Caco-2 (cell line): ENCODE data around the gene ALDH2. TPM values are rescaled to one million over a fixed set of nuclear protein-coding genes. Genes with fewer than 3 reads are reported as not detected.

Source experiments
- BruUV-seq: library from RNA; stranded (reverse); fragments of 400-500 nt; replicated peaks from 2 replicates; lab custom pipeline; 2021; lab: Mats Ljungman, UMichigan
- CTCF ChIA-PET: fragments of 300-600 bp; sonication (Branson Sonifier 250); formaldehyde crosslinking; loops from one replicate; lab custom pipeline; 2022; ENCODE audit warnings: antibody characterized with exemption; lab: Charles Lee
- POLR2A ChIA-PET: fragments of 300-600 bp; sonication (Branson Sonifier 250); formaldehyde crosslinking; loops from one replicate; lab custom pipeline; 2022; ENCODE audit warnings: antibody characterized with exemption; lab: Charles Lee
- DNase-seq, 2 experiments: peaks; one replicate each; pipeline versions ENCODE4 v3.0.0 to v3.0.0-alpha.2; 2020 to 2022
- H3K27me3 ChIP-seq: replicated peaks from 2 replicates; pipeline ENCODE4 v1.6.0; 2011; ENCODE audit warnings: low read length; ENCODE audit not compliant: control insufficient read depth, insufficient read depth
- H3K36me3 ChIP-seq: 2 replicates; pipeline ENCODE4 v1.5.1; 2011; ENCODE audit warnings: low read length; ENCODE audit not compliant: control insufficient read depth, insufficient read depth
- H3K4me1 ChIP-seq: fragments of 250-450 bp; sonication (Bioruptor Pico); 2 replicates; pipeline ENCODE4 v1.5.1; 2020; ENCODE audit warnings: mild to moderate bottlenecking
- H3K4me3 ChIP-seq: 2 replicates; pipeline ENCODE4 v1.5.1; 2011; ENCODE audit warnings: low read depth, mild to moderate bottlenecking, control low read depth, low read length
- H3K9me3 ChIP-seq: fragments of 250-450 bp; sonication (Bioruptor Pico); 2 replicates; pipeline ENCODE4 v1.5.1; 2020; ENCODE audit warnings: mild to moderate bottlenecking, moderate library complexity
- H3K27ac Mint-ChIP-seq: one replicate; pipeline ENCODE4 v1.8.0; 2022; ENCODE audit warnings: mixed read lengths; ENCODE audit not compliant: unreplicated experiment
- H3K27me3 Mint-ChIP-seq: one replicate; pipeline ENCODE4 v1.8.0; 2022; ENCODE audit warnings: mixed read lengths; ENCODE audit not compliant: insufficient read depth, unreplicated experiment
- H3K36me3 Mint-ChIP-seq: one replicate; pipeline ENCODE4 v1.8.0; 2022; ENCODE audit warnings: mild to moderate bottlenecking, mixed read lengths; ENCODE audit not compliant: insufficient read depth, unreplicated experiment
- H3K4me1 Mint-ChIP-seq: one replicate; pipeline ENCODE4 v1.8.0; 2022; ENCODE audit warnings: low read depth, mixed read lengths; ENCODE audit not compliant: unreplicated experiment
- H3K4me3 Mint-ChIP-seq: one replicate; pipeline ENCODE4 v1.8.0; 2022; ENCODE audit warnings: mild to moderate bottlenecking, moderate library complexity, mixed read lengths; ENCODE audit not compliant: unreplicated experiment
- H3K9me3 Mint-ChIP-seq: one replicate; pipeline ENCODE4 v1.8.0; 2022; ENCODE audit warnings: mixed read lengths; ENCODE audit not compliant: unreplicated experiment
- intact Hi-C: fragments of 100-400 bp; cut with micrococcal nuclease; formaldehyde crosslinking; loops from one replicate; pipeline ENCODE4 v1.10.0; 2022; ENCODE audit not compliant: unreplicated experiment
- total RNA-seq: library from RNA; stranded (reverse); gene quantifications from 2 replicates; pipeline ENCODE4 v1.2.3, GENCODE V29; 2022
- TF ChIP-seq, protein P1 (sequence below), 2 experiments: fragments of 200-600 bp in 1 of 2; IDR thresholded peaks; 1 replicate in 1 of 2; 2 replicates in 1 of 2; pipeline versions ENCODE4 v1.5.1 to v1.8.0; 2011 to 2022; ENCODE audit warnings: antibody characterized with exemption in 1 of 2, control low read depth in 1 of 2, inconsistent platforms in 1 of 2, low read depth in 1 of 2, low read length in 1 of 2, mild to moderate bottlenecking in 1 of 2, moderate library complexity in 1 of 2; ENCODE audit not compliant: insufficient read depth in 1 of 2, severe bottlenecking in 1 of 2, unreplicated experiment in 1 of 2

Gene ALDH2
- total RNA-seq, 1 experiment from 2014 or later, result 196 TPM

DNA sequence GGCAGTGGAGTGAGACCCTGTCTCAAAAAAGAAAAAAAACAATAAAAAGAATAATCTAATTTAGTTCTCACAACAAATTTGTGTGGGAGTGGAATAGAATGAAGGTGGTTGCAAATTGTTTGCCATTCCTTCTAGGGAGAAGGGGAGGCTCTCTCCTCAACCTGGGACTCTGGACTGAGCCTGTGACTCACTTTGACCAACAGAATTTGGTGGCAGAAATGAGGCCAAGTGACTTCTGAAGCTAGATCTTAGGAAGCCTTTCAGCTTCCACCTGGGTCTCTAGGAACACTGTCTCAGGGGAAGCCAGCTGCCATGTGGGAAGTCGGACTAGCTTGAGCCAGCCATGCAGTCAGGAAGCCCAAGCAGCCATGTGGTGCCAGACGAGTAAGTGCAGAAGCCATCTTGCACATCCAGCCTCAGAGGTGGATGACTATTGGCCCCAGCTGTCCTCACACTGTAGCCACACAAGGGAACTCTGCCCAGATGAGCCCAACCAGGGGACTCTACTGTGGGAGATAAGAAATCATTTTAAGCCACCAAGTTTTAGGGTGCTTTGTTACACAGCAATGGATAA, 14.4 kb downstream of the ALDH2 start:
- H3K9me3 ChIP-seq, result no peaks in the 10 kb centered on the region
- Mint-ChIP-seq H3K4me1 (peaks cover 13% of the 10 kb centered on the region), H3K4me3 (no peak overlapping the region), H3K27ac (peak overlapping the region; percentile 69), H3K36me3 (peaks cover 81% of the 10 kb centered on the region), H3K9me3 (no peaks in the 10 kb centered on the region), H3K27me3 (no peaks in the 10 kb centered on the region)
- no TSS peak for BruUV-seq
- H3K4me3 ChIP-seq, result no peak overlapping the region
- TF ChIP-seq, protein P1, sequence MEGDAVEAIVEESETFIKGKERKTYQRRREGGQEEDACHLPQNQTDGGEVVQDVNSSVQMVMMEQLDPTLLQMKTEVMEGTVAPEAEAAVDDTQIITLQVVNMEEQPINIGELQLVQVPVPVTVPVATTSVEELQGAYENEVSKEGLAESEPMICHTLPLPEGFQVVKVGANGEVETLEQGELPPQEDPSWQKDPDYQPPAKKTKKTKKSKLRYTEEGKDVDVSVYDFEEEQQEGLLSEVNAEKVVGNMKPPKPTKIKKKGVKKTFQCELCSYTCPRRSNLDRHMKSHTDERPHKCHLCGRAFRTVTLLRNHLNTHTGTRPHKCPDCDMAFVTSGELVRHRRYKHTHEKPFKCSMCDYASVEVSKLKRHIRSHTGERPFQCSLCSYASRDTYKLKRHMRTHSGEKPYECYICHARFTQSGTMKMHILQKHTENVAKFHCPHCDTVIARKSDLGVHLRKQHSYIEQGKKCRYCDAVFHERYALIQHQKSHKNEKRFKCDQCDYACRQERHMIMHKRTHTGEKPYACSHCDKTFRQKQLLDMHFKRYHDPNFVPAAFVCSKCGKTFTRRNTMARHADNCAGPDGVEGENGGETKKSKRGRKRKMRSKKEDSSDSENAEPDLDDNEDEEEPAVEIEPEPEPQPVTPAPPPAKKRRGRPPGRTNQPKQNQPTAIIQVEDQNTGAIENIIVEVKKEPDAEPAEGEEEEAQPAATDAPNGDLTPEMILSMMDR (IDR thresholded peaks at IDR 0.05; ENCODE audit: insufficient read depth in 1 of 2, low read depth in 1 of 2, low read length in 1 of 2, severe bottlenecking in 1 of 2, unreplicated experiment in 1 of 2), result no peak
- H3K4me1 ChIP-seq, result peaks cover 13% of the 10 kb centered on the region
- H3K27me3 ChIP-seq, result no peaks in the 10 kb centered on the region
- intact Hi-C loops, result no loop called here
- no peak for DNase-seq
- H3K36me3 ChIP-seq, result peaks cover 9% of the 10 kb centered on the region
- CTCF ChIA-PET, result interaction anchor here (1.0 kb wide), 1 partner anchor 32 kb away, joined by 3 read pairs; no protein-coding TSS in a partner anchor
- POLR2A ChIA-PET, result no interaction called here

DNA sequence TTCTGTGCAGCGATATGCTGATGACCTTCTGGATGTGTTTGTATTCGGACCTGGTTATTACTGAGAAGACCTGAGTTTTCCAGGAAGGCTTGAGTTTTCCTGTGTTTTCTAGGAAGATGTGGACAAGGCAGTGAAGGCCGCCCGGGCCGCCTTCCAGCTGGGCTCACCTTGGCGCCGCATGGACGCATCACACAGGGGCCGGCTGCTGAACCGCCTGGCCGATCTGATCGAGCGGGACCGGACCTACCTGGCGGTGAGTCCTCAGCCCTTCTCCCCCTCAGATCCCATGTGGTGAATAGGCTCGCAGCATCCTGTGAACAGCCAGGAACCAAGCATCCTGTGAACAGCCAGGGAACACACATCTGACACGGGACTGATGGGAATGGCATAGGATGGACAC, 16.3 kb downstream of the ALDH2 start:
- intact Hi-C loops, result no loop called here
- peaks cover 85% of the 10 kb centered on the region for H3K36me3 Mint-ChIP-seq
- TF ChIP-seq, protein P1 (IDR thresholded peaks at IDR 0.05; ENCODE audit: insufficient read depth in 1 of 2, low read depth in 1 of 2, low read length in 1 of 2, severe bottlenecking in 1 of 2, unreplicated experiment in 1 of 2), result no peak
- no peaks in the 10 kb centered on the region for H3K27me3 Mint-ChIP-seq
- no TSS peak for BruUV-seq
- Histone ChIP-seq H3K4me3 (no peak overlapping the region), H3K4me1 (no peaks in the 10 kb centered on the region), H3K36me3 (peaks cover 7% of the 10 kb centered on the region), H3K27me3 (no peaks in the 10 kb centered on the region), H3K9me3 (no peaks in the 10 kb centered on the region)
- no peak overlapping the region for H3K4me3 Mint-ChIP-seq
- peaks cover 7% of the 10 kb centered on the region for H3K4me1 Mint-ChIP-seq
- no peaks in the 10 kb centered on the region for H3K9me3 Mint-ChIP-seq
- no peak for DNase-seq
- no peak overlapping the region for H3K27ac Mint-ChIP-seq
- POLR2A ChIA-PET, result no interaction called here
- CTCF ChIA-PET, result no interaction called here

- intact Hi-C loops, result no loop called here
- BruUV-seq, result no TSS peak
- Histone ChIP-seq H3K9me3 (no peaks in the 10 kb centered on the region), H3K4me3 (no peak overlapping the region), H3K36me3 (peaks cover 6% of the 10 kb centered on the region), H3K4me1 (no peaks in the 10 kb centered on the region), H3K27me3 (no peaks in the 10 kb centered on the region)
- ChIA-PET CTCF (no interaction called here), POLR2A (no interaction called here)
- TF ChIP-seq, protein P1 (IDR thresholded peaks at IDR 0.05; ENCODE audit: insufficient read depth in 1 of 2, low read depth in 1 of 2, low read length in 1 of 2, severe bottlenecking in 1 of 2, unreplicated experiment in 1 of 2), result no peak
- Mint-ChIP-seq H3K36me3 (peaks cover 89% of the 10 kb centered on the region), H3K27me3 (no peaks in the 10 kb centered on the region), H3K4me1 (peaks cover 7% of the 10 kb centered on the region), H3K4me3 (no peak overlapping the region), H3K27ac (no peak overlapping the region), H3K9me3 (no peaks in the 10 kb centered on the region)
- DNase-seq, result no peak
Measured at GRCh38 chr12:111784953-111785352, 18.2 kb downstream of the ALDH2 start.
